ENCODE results near the gene TTC39B. TPM values are rescaled to one million over a fixed set of nuclear protein-coding genes. Genes with fewer than 3 reads are reported as not detected.

TTC39B gene
- total RNA-seq, 2 donors from 2014 or later, result 53.5 to 69.5 TPM

DNA sequence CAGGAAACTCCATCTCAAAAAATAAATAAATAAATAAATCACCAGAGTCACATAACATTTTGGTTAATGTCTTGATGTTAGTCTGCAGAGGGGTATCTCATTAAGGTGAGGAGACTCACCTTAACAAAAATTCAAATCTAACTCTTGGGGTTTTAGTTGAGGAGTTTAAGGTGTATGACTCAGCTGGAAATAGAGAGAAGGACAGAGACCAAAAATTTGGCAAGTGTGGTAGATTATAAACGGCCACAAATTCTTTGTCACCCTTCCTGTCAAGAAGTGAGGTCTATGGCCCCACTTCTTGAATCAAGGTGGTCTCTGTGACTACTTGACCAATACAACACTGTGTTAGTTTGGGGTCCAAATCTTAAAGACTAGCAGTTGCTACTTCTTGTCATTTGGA lies 60.8 kb downstream of the TTC39B start:
- Mint-ChIP-seq H3K27ac (no peak overlapping the region), H3K27me3 (ENCODE audit: insufficient read depth) (no peaks in the 10 kb centered on the region), H3K4me1 (peaks cover 60% of the 10 kb centered on the region), H3K36me3 (ENCODE audit: low read depth) (peaks cover 28% of the 10 kb centered on the region), H3K9me3 (no peaks in the 10 kb centered on the region), H3K4me3 (no peak overlapping the region)
- DNase-seq, result no peak
- H3K4me1 ChIP-seq (ENCODE audit: control insufficient read depth, insufficient read depth, low read length), result peaks cover 8% of the 10 kb centered on the region
- no peak overlapping the region for H3K4me3 ChIP-seq (ENCODE audit: low read length)
- 97 to 100% methylated on average over 1 of the region's 1 CpG for WGBS, 2 experiments (ENCODE audit: insufficient coverage in 1 of 2, insufficient read length in 1 of 2)
- H3K27me3 ChIP-seq (ENCODE audit: control insufficient read depth, insufficient read depth, low read length, poor library complexity, severe bottlenecking), result no peaks in the 10 kb centered on the region
- TF ChIP-seq CTCF (conservative IDR thresholded peaks at IDR 0.05), result no peak
- no peak overlapping the region for H3K9ac ChIP-seq (ENCODE audit: extremely low read depth, low read length, poor library complexity, severe bottlenecking)
- peaks cover 8% of the 10 kb centered on the region for H3K36me3 ChIP-seq (ENCODE audit: control insufficient read depth, insufficient read depth, low read length)
- H3K27ac ChIP-seq (ENCODE audit: low read depth, low read length), result no peak overlapping the region
- no peaks in the 10 kb centered on the region for H3K9me3 ChIP-seq (ENCODE audit: control insufficient read depth, low read length)

GRCh38 chr9:15244001-15244441 lies 63.0 kb downstream of the TTC39B start:
- H3K4me3 Mint-ChIP-seq, result no peak overlapping the region
- H3K27ac Mint-ChIP-seq, result peak overlapping the region; percentile 50
- H3K36me3 ChIP-seq (ENCODE audit: control insufficient read depth, insufficient read depth, low read length), result peaks cover 19% of the 10 kb centered on the region

GRCh38 chr9:15243081-15243480 lies 63.9 kb downstream of the TTC39B start:
- H3K27me3 ChIP-seq (ENCODE audit: control insufficient read depth, insufficient read depth, low read length, poor library complexity, severe bottlenecking), result no peaks in the 10 kb centered on the region
- Mint-ChIP-seq H3K9me3 (peaks cover 10% of the 10 kb centered on the region), H3K4me3 (no peak overlapping the region)

More at GRCh38 chr9:15244001-15244441, 63.0 kb downstream of the TTC39B start:
- Mint-ChIP-seq H3K36me3 (ENCODE audit: low read depth) (peaks cover 40% of the 10 kb centered on the region), H3K9me3 (peaks cover 2% of the 10 kb centered on the region), H3K27me3 (ENCODE audit: insufficient read depth) (no peaks in the 10 kb centered on the region), H3K4me1 (peaks cover 53% of the 10 kb centered on the region)
- Histone ChIP-seq H3K9ac (ENCODE audit: extremely low read depth, low read length, poor library complexity, severe bottlenecking) (no peak overlapping the region), H3K4me1 (ENCODE audit: control insufficient read depth, insufficient read depth, low read length) (peaks cover under 1% of the 10 kb centered on the region), H3K4me3 (ENCODE audit: low read length) (no peak overlapping the region), H3K27me3 (ENCODE audit: control insufficient read depth, insufficient read depth, low read length, poor library complexity, severe bottlenecking) (no peaks in the 10 kb centered on the region), H3K9me3 (ENCODE audit: control insufficient read depth, low read length) (peaks cover 5% of the 10 kb centered on the region), H3K27ac (ENCODE audit: low read depth, low read length) (no peak overlapping the region)
- no peak for DNase-seq
- TF ChIP-seq CTCF (conservative IDR thresholded peaks at IDR 0.05), result no peak
- WGBS, 2 experiments (ENCODE audit: insufficient coverage in 1 of 2, insufficient read length in 1 of 2), result 95 to 100% methylated on average over 3 to 4 of the region's 4 CpGs

More at GRCh38 chr9:15243081-15243480, 63.9 kb downstream of the TTC39B start:
- Histone ChIP-seq H3K4me1 (ENCODE audit: control insufficient read depth, insufficient read depth, low read length) (no peaks in the 10 kb centered on the region), H3K9me3 (ENCODE audit: control insufficient read depth, low read length) (peaks cover 15% of the 10 kb centered on the region), H3K9ac (ENCODE audit: extremely low read depth, low read length, poor library complexity, severe bottlenecking) (no peak overlapping the region), H3K27ac (ENCODE audit: low read depth, low read length) (no peak overlapping the region), H3K36me3 (ENCODE audit: control insufficient read depth, insufficient read depth, low read length) (peaks cover 19% of the 10 kb centered on the region), H3K4me3 (ENCODE audit: low read length) (no peak overlapping the region)
- no peak for DNase-seq
- H3K4me1 Mint-ChIP-seq, result peaks cover 44% of the 10 kb centered on the region
- WGBS, 2 experiments (ENCODE audit: insufficient coverage in 1 of 2, insufficient read length in 1 of 2), result 92% methylated on average over 1 of the region's 1 CpG; no CpG with 5 or more reads in 1 of the 2 experiments
- no peak overlapping the region for H3K27ac Mint-ChIP-seq
- TF ChIP-seq CTCF (conservative IDR thresholded peaks at IDR 0.05), result no peak
- no peaks in the 10 kb centered on the region for H3K27me3 Mint-ChIP-seq (ENCODE audit: insufficient read depth)
- H3K36me3 Mint-ChIP-seq (ENCODE audit: low read depth), result peaks cover 50% of the 10 kb centered on the region

Data from endodermal cell (in vitro differentiated cells).